Common myeloid progenitor, CD34-positive (primary cell): ENCODE results near the gene MIP.

Experiments used
- CTCF ChIA-PET: fragments of 350-600 bp; sonication (Branson Sonifier 250); formaldehyde crosslinking; loops from one replicate; lab custom pipeline; 2021; ENCODE audit warnings: antibody characterized with exemption; lab: Charles Lee
- POLR2A ChIA-PET: fragments of 350-600 bp; sonication (Branson Sonifier 250); formaldehyde crosslinking; loops from one replicate; lab custom pipeline; 2021; ENCODE audit warnings: antibody characterized with exemption; lab: Charles Lee
- DNase-seq, 3 donors: peaks; one replicate each; pipeline versions ENCODE4 v3.0.0 to v3.0.0-alpha.2; 2013
- H3K27ac ChIP-seq, 2 experiments: 1 replicate in 1 of 2; 2 replicates in 1 of 2; pipeline ENCODE4 v1.7.0; 2013; ENCODE audit warnings: inconsistent platforms in 2 of 2, low read length in 2 of 2, mild to moderate bottlenecking in 2 of 2, low read depth in 1 of 2, moderate library complexity in 1 of 2; ENCODE audit not compliant: severe bottlenecking in 2 of 2, insufficient read depth in 1 of 2, poor library complexity in 1 of 2
- H3K27me3 ChIP-seq, 5 experiments: replicated peaks in 2 of 5; 1 replicate in 3 of 5; 2 replicates in 2 of 5; pipeline versions ENCODE4 v1.6.1 to v1.7.0; 2013; ENCODE audit warnings: low read length in 4 of 5, mild to moderate bottlenecking in 2 of 5, moderate library complexity in 2 of 5, inconsistent platforms in 1 of 5; ENCODE audit not compliant: insufficient read depth in 5 of 5, control insufficient read depth in 4 of 5
- H3K36me3 ChIP-seq, 4 experiments: 1 replicate in 2 of 4; 2 replicates in 2 of 4; pipeline versions ENCODE4 v1.6.1 to v1.7.0; 2013; ENCODE audit warnings: low read length in 3 of 4, control low read depth in 1 of 4, mild to moderate bottlenecking in 1 of 4; ENCODE audit not compliant: control insufficient read depth in 4 of 4, insufficient read depth in 4 of 4
- H3K4me1 ChIP-seq, 4 experiments: 1 replicate in 3 of 4; 2 replicates in 1 of 4; pipeline versions ENCODE4 v1.6.1 to v1.7.1; 2013; ENCODE audit warnings: low read length in 3 of 4, mild to moderate bottlenecking in 3 of 4, control low read depth in 1 of 4, inconsistent platforms in 1 of 4, moderate library complexity in 1 of 4; ENCODE audit not compliant: control insufficient read depth in 4 of 4, insufficient read depth in 4 of 4; ENCODE audit errors: control extremely low read depth in 1 of 4
- H3K4me3 ChIP-seq, 7 experiments: 1 replicate in 4 of 7; 2 replicates in 3 of 7; pipeline versions ENCODE4 v1.5.1 to v1.7.0; 2013; ENCODE audit warnings: mild to moderate bottlenecking in 7 of 7, low read length in 6 of 7, moderate library complexity in 6 of 7, inconsistent platforms in 2 of 7, low read depth in 2 of 7, control low read depth in 1 of 7; ENCODE audit not compliant: insufficient read depth in 4 of 7, control insufficient read depth in 1 of 7; ENCODE audit errors: extremely low read depth in 1 of 7
- H3K9me3 ChIP-seq, 5 experiments: 1 replicate in 4 of 5; 2 replicates in 1 of 5; pipeline versions ENCODE4 v1.6.1 to v1.7.1; 2013; ENCODE audit warnings: low read length in 4 of 5, mild to moderate bottlenecking in 2 of 5, inconsistent platforms in 1 of 5, low read depth in 1 of 5, moderate library complexity in 1 of 5; ENCODE audit not compliant: control insufficient read depth in 4 of 5, insufficient read depth in 2 of 5; ENCODE audit errors: control extremely low read depth in 1 of 5
- WGBS: methylation state at CpG from one replicate; pipeline ENCODE4 v1.1.5; 2013; ENCODE audit not compliant: insufficient coverage; 5-methylcytosine and 5-hydroxymethylcytosine counted together

The MIP gene

DNA sequence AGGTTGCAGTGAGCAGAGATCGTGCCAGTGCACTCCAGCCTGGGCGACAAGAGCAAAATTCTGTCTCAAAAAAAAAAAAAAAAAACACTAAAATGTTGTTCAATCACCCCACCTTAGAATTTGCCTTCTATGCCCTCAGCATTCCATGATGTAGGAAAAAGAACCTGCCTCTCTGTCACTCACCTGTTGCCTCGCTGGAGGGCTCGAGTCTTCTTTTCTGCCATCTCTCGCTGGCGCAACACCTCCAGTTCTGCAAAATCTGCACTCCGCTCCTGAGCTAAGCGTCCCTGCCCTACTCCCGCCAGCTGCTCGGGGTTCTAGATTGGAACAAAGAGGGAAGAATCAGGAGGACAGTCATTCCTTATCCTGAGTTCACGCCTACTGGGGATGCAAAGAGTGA is 23.2 kb downstream of the MIP start:
- 97% methylated on average over 9 of the region's 11 CpGs for WGBS
- no peaks in the 10 kb centered on the region for H3K4me1 ChIP-seq
- CTCF ChIA-PET = no interaction called here
- H3K27me3 ChIP-seq = no peaks in the 10 kb centered on the region
- no peak overlapping the region for H3K27ac ChIP-seq
- POLR2A ChIA-PET = no interaction called here
- H3K9me3 ChIP-seq = no peaks in the 10 kb centered on the region
- H3K36me3 ChIP-seq = peaks cover 10 to 60% (median 24%) of the 10 kb centered on the region in 4 experiments
- no peak for DNase-seq
- no peak overlapping the region for H3K4me3 ChIP-seq

DNA sequence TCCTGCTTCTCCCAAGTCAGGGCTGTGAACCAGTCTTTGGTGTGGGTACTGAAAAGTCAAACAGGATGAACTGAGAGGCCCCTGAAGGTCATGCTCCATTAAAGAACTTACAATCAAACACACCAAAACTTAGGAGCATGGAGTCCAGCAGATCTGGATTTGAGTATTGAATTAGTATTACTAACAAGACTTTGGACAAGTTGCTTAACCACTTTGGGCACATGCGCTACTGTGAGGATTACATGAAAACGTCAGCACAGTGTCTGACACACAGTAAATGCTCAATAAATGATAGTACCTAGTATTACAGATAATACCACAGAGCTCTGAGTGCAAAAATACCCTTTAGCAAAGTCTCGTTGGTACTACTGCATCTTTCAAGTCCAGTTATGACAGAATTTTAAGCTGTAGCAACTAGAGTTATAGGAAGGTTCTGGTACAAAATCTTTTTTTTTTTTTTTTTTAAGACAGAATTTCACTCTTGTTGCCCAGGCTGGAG is 28.5 kb downstream of the MIP start:
- Histone ChIP-seq H3K4me3 (no peak overlapping the region), H3K4me1 (no peaks in the 10 kb centered on the region), H3K27me3 (no peaks in the 10 kb centered on the region), H3K9me3 (no peaks in the 10 kb centered on the region), H3K27ac (no peak overlapping the region), H3K36me3 (peaks cover 15 to 78% (median 46%) of the 10 kb centered on the region in 4 experiments)
- DNase-seq = no peak
- 67% methylated on average over 3 of the region's 3 CpGs for WGBS
- POLR2A ChIA-PET = no interaction called here
- CTCF ChIA-PET = no interaction called here

DNA sequence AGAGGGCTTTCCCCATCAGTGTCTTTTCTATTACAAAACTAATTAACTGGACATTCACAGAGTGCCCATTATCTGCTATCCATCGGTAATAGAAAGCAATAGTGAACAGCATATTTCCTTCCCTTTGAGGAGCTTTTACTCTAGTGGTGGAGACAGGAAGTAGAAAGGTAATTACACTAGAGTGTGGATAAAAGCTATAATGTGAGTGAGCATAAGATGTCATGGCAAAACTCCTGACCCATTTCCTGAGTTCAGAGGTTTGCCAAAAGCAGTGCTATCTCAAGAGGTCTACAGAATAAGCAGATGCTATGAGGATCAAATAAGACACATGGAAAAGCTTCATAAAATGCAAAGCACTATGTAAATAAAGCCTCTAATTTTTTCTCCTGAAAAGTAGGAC is 29.3 kb downstream of the MIP start:
- H3K9me3 ChIP-seq = no peaks in the 10 kb centered on the region
- peaks cover 15 to 80% (median 47%) of the 10 kb centered on the region in 4 experiments for H3K36me3 ChIP-seq
- ChIA-PET CTCF (no interaction called here), POLR2A (no interaction called here)
- 67% methylated on average over 1 of the region's 1 CpG for WGBS
- no peak overlapping the region for H3K4me3 ChIP-seq
- DNase-seq = no peak
- no peaks in the 10 kb centered on the region for H3K27me3 ChIP-seq
- no peaks in the 10 kb centered on the region for H3K4me1 ChIP-seq
- H3K27ac ChIP-seq = no peak overlapping the region

DNA sequence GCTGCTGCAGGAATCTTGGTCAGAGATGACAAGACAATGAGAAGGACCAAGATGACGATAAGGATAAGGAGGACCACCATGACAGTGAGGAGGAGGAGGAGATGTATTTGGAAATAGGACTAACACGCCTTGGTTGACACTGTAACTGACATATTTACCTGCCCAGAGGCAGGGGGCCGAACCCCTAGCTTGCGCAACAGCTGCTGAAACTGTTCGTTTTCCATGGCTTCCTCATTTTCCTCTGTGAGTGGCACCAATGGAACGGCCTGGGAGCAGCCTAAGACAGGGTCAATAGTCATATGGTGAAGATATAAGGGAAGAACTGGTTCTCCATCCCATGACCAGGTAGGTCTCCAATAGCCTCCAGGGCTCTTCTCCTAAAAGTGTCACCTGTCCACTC is 34.0 kb downstream of the MIP start:
- CTCF ChIA-PET = no interaction called here
- Histone ChIP-seq H3K36me3 (peaks cover 15 to 75% (median 48%) of the 10 kb centered on the region in 4 experiments), H3K9me3 (no peaks in the 10 kb centered on the region), H3K27ac (no peak overlapping the region), H3K4me3 (no peak overlapping the region), H3K27me3 (no peaks in the 10 kb centered on the region), H3K4me1 (no peaks in the 10 kb centered on the region)
- POLR2A ChIA-PET = no interaction called here
- no peak for DNase-seq
- 85% methylated on average over 5 of the region's 6 CpGs for WGBS

DNA sequence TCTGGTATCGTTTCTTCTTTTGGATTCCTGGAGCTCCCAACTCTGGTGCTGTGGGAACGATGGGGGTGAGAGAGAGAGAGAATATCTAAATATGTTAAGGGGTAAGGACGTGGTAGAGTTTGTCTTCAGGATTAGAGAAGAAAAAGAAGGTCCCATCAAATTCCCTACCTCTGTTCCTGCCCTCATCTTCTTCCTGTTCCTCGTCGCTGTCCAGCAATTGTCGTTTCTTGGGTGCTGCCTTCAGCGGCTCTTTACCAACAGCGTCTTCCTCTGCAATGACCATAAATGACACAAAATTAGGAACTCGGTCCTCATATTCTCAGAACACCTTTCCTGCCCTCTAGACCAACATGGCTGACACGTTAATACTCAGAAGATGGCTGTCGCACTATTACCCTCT is 36.7 kb downstream of the MIP start:
- ChIA-PET POLR2A (interaction anchor here (0.6 kb wide), 2 partner anchors 28 to 1062 kb away, joined by 3 to 4 read pairs; partner anchors contain the start of gene ARHGAP9), CTCF (interaction anchor here (0.8 to 1.0 kb wide), 2 partner anchors 10 to 86 kb away, joined by 3 read pairs; no protein-coding TSS in a partner anchor)
- no peaks in the 10 kb centered on the region for H3K4me1 ChIP-seq
- H3K4me3 ChIP-seq = no peak overlapping the region
- H3K9me3 ChIP-seq = no peaks in the 10 kb centered on the region
- WGBS = over 99% methylated on average over 10 of the region's 11 CpGs
- H3K27me3 ChIP-seq = no peaks in the 10 kb centered on the region
- DNase-seq = no peak
- no peak overlapping the region for H3K27ac ChIP-seq
- peaks cover 9 to 65% (median 33%) of the 10 kb centered on the region in 4 experiments for H3K36me3 ChIP-seq

DNA sequence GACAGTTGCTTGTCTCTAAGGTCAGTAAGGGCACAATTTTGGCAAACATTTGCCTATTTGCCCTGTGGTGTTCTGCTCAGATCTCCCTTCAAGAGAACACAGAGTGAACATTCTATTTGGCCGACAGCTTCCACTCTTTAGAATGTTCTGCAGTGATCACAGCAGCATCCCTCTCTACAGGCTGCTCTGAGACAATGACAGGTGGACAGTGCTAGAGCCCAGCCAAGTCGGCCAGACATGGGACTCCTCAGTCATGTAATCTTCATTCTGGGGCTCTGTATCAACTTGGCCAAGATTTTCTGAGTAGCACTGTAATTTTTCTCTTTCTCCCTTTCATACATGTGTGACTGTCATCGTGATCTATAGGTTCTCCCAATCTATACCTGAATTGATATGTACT is 40.1 kb downstream of the MIP start:
- POLR2A ChIA-PET = interaction anchor here (0.6 to 0.7 kb wide), 2 partner anchors 342 to 1172 kb away, joined by 5 to 6 read pairs; no protein-coding TSS in a partner anchor
- no peaks in the 10 kb centered on the region for H3K4me1 ChIP-seq

DNA sequence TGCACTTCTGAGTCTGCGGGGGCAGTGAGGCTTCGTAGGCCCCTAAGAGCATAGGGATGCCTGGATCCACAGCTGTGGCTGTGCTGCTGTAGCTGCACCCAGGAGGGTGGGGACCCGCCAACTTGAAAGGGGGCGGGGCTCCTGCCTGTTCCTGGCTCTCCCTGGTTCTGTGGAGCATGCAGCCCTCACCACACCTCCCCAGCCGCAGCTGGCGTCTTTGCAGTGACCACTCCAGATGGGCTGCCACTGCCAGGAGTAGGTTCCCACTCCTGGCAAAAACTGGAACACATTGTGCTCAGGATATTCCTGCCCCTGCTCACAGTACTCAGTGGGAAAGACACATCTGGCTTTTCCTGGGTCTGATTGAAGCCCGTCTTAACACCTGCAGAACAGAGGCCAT is 41.1 kb downstream of the MIP start:
- DNase-seq = no peak
- Histone ChIP-seq H3K4me3 (no peak overlapping the region), H3K9me3 (no peaks in the 10 kb centered on the region), H3K27ac (no peak overlapping the region), H3K36me3 (peaks cover 3 to 31% (median 12%) of the 10 kb centered on the region in 4 experiments), H3K27me3 (no peaks in the 10 kb centered on the region), H3K4me1 (no peaks in the 10 kb centered on the region)
- POLR2A ChIA-PET = no interaction called here
- WGBS = 93% methylated on average over 6 of the region's 7 CpGs
- CTCF ChIA-PET = no interaction called here

More for the DNA sequence above, 40.1 kb downstream of the MIP start:
- 100% methylated on average over 2 of the region's 3 CpGs for WGBS
- no peak for DNase-seq
- H3K9me3 ChIP-seq = no peaks in the 10 kb centered on the region
- no peaks in the 10 kb centered on the region for H3K27me3 ChIP-seq
- no peak overlapping the region for H3K4me3 ChIP-seq
- H3K27ac ChIP-seq = no peak overlapping the region
- peaks cover 3 to 35% (median 13%) of the 10 kb centered on the region in 4 experiments for H3K36me3 ChIP-seq
- CTCF ChIA-PET = no interaction called here
